Breast epithelium (tissue), 3 donors: ENCODE measurements around the gene ADAMTSL5.
"Not testable (repeated sequence)": the region's sequence is repeated elsewhere in the genome, so short reads cannot be mapped to it uniquely, and the experiment has no call there.

Experiments
- POLR2A ChIP-seq: fragments of 450-650 bp; IDR thresholded peaks from one replicate; pipeline ENCODE4 v1.6.1; 2016; ENCODE audit warnings: antibody characterized with exemption, mild to moderate bottlenecking, moderate library complexity
- POLR2AphosphoS5 ChIP-seq, 3 donors: sonication (generic); formaldehyde crosslinking; IDR thresholded peaks; one replicate each; pipeline ENCODE4 v1.6.1; 2017; ENCODE audit warnings: antibody characterized with exemption in 3 of 3
- TF ChIP-seq, protein P1 (sequence below), 3 donors: fragments of 450-650 bp; IDR thresholded peaks; one replicate each; pipeline ENCODE4 v1.5.1; 2016 to 2017; ENCODE audit warnings: antibody characterized with exemption in 3 of 3, mild to moderate bottlenecking in 3 of 3, moderate library complexity in 3 of 3

DNA sequence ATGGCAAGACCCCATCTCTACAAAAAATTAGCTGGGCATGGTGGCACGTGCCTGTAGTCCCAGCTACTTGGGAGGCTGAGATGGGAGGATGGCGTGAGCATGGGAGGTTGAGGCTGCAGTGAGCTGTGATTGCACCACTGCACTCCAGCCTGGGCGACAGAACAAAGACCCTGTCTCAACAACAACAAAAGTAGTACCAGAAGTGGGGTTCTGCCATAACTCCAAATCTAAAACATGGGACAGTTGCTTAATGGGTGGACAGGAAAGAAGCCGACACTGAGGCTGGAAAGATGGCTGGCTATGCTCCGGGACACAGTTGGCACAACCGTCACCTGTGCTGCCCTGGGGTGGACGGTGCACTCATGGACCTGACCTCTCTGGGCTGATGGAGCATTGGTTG lies 22.9 kb upstream of the ADAMTSL5 start:
- TF ChIP-seq, protein P1, sequence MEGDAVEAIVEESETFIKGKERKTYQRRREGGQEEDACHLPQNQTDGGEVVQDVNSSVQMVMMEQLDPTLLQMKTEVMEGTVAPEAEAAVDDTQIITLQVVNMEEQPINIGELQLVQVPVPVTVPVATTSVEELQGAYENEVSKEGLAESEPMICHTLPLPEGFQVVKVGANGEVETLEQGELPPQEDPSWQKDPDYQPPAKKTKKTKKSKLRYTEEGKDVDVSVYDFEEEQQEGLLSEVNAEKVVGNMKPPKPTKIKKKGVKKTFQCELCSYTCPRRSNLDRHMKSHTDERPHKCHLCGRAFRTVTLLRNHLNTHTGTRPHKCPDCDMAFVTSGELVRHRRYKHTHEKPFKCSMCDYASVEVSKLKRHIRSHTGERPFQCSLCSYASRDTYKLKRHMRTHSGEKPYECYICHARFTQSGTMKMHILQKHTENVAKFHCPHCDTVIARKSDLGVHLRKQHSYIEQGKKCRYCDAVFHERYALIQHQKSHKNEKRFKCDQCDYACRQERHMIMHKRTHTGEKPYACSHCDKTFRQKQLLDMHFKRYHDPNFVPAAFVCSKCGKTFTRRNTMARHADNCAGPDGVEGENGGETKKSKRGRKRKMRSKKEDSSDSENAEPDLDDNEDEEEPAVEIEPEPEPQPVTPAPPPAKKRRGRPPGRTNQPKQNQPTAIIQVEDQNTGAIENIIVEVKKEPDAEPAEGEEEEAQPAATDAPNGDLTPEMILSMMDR (IDR thresholded peaks at IDR 0.05) = not testable (repeated sequence)
- not testable (repeated sequence) for TF ChIP-seq POLR2A; POLR2AphosphoS5 (IDR thresholded peaks at IDR 0.05)
